C4-2B (cell line): ENCODE data around the gene LRMDA.

Experiments
- H3K27ac ChIP-seq: fragments of 450-650 bp; 2 replicates; pipeline ENCODE4 v1.5.1; 2017
- CTCF ChIP-seq: fragments of 450-650 bp; conservative IDR thresholded peaks from 2 replicates; pipeline ENCODE4 v1.5.1; 2017; ENCODE audit warnings: mild to moderate bottlenecking
- ZFX ChIP-seq: fragments of 450-650 bp; IDR thresholded peaks from 2 replicates; pipeline ENCODE4 v1.6.1; 2017

The LRMDA gene

GRCh38 chr10:75679536-75679935 lies 248.1 kb downstream of the LRMDA start:
- H3K27ac ChIP-seq, result no peak overlapping the region
- TF ChIP-seq CTCF, result no peak

GRCh38 chr10:75681334-75681733 lies 249.9 kb downstream of the LRMDA start:
- H3K27ac ChIP-seq, result no peak overlapping the region
- TF ChIP-seq ZFX (no peak), CTCF (no peak)

GRCh38 chr10:75682649-75683557 lies 251.5 kb downstream of the LRMDA start:
- TF ChIP-seq CTCF (no peak), ZFX (no peak)
- peak overlapping the region; percentile 15; the same call in 1 of the 2 replicates for H3K27ac ChIP-seq

GRCh38 chr10:75685187-75685586 lies 253.8 kb downstream of the LRMDA start:
- H3K27ac ChIP-seq, result no peak overlapping the region

GRCh38 chr10:75688506-75689300 lies 257.3 kb downstream of the LRMDA start:
- no peak overlapping the region for H3K27ac ChIP-seq
- no peak for TF ChIP-seq CTCF
- TF ChIP-seq ZFX, result no peak

More at GRCh38 chr10:75685187-75685586, 253.8 kb downstream of the LRMDA start:
- TF ChIP-seq ZFX, result no peak
- TF ChIP-seq CTCF, result no peak

GRCh38 chr10:75693489-75693888 lies 262.1 kb downstream of the LRMDA start:
- no peak overlapping the region for H3K27ac ChIP-seq
- TF ChIP-seq ZFX, result no peak
- TF ChIP-seq CTCF, result no peak

GRCh38 chr10:75694269-75694668 lies 262.8 kb downstream of the LRMDA start:
- no peak overlapping the region for H3K27ac ChIP-seq
- TF ChIP-seq CTCF, result no peak
- TF ChIP-seq ZFX, result no peak
